GM10266 (cell line): Measurements from ENCODE around the gene HYAL1.

Experiments used
- DNase-seq: peaks from one replicate; pipeline ENCODE4 v3.0.0; 2012; ENCODE audit errors: extremely low spot score
- TF ChIP-seq, protein P1 (sequence below): IDR thresholded peaks from 2 replicates; pipeline ENCODE4 v1.5.1; 2012; ENCODE audit warnings: mild to moderate bottlenecking, low read depth; ENCODE audit not compliant: control insufficient read depth, insufficient read depth; ENCODE audit errors: missing control alignments

HYAL1 gene

DNA sequence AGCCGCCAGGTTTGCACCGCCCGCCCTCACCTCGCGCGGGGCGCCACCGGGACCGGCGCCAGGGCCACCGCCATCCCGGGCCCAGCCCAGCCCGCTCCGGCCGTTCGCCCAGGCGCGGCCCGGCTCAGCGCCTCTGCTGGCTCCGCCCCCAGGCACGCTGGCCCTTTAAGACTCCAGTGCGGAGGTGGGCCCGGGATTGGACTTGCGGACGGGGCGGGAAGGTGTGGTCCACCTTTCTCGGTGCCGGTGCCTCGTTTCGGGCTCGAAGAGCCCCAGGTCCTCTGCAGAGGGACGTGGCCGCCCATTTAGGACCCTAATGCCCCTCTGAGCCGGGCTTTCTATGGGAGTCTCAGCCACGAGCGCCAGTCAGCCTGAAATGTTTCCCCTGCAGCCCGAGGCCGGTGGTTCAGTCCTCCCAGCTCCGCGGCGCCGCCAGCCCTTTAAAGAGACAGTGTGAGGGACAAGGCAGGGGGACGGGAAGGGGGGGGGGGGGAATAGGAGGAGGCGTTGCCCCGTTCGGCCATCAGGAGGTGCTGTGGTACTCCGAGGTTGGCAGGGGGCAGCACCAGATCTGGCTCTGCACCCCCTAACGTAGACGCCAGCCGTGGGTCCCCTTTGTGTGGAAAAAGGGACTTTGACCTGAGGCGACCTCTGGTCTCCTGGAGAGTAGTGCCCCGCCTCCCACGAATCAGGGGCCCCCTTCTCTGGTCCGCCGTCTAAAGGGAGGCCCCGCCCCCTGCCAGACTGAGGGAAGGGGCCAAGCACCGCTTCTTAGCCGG, 18.2 kb upstream of the HYAL1 start:
- TF ChIP-seq, protein P1, sequence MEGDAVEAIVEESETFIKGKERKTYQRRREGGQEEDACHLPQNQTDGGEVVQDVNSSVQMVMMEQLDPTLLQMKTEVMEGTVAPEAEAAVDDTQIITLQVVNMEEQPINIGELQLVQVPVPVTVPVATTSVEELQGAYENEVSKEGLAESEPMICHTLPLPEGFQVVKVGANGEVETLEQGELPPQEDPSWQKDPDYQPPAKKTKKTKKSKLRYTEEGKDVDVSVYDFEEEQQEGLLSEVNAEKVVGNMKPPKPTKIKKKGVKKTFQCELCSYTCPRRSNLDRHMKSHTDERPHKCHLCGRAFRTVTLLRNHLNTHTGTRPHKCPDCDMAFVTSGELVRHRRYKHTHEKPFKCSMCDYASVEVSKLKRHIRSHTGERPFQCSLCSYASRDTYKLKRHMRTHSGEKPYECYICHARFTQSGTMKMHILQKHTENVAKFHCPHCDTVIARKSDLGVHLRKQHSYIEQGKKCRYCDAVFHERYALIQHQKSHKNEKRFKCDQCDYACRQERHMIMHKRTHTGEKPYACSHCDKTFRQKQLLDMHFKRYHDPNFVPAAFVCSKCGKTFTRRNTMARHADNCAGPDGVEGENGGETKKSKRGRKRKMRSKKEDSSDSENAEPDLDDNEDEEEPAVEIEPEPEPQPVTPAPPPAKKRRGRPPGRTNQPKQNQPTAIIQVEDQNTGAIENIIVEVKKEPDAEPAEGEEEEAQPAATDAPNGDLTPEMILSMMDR, result peak; percentile 51
- peak; percentile 94 for DNase-seq

DNA sequence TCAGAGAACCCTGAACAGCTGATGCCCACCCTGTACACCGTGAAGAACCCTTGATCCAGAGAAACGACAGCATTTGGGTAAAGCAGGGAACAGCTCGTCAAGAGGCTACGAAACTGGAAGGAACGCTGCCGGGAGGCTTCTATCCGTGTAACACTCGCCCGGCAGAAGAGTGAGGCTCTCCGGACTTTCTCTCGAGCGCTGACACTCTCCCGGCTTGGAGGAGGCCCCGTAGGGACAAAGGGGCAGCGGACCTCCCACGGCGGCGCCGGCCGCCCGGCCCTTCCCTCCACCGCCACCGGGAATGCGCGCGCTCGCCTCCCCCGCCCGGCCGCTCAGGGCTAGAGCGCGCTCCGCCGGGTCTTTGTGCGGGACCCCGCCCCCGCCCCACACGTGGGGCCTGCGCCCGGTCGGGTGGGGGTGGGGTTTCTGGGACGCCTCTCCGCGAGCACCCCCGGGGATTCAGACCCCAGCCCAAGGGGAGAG, 17.5 kb upstream of the HYAL1 start:
- TF ChIP-seq, protein P1, result no peak

DNA sequence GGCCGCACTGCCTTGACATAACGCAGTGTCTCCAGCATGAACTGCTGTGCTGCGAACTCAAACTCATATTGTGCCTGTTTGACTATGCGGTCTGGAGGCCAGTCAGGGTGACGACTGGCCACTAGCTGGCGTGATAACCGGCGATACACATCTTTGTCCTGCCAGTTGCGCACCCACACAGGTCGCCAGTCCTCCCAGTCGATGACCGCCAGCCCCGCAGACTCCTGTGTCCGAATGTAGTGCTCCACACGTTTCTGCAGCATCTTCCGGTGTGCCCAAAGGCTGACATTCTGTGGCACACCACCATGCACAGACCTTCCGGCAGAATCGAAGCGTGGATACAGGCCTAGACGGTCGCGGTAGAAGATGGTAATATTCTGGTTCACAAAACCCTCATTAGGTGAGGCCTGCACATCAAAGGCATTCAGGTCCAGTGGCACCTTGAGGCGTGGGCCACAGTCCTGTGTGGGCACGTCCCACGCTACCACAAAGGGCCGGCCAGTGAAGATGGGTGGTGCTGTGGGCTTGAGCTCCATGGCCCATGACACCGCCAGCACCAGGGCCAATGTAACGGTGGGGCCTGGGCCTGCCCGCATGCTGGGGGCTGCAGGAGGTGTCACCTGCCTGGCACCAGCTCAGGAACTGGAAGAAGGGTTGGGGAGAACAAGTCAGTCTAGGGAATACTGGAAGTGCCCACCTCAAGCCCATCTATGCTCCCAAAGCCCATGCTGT, 16.7 kb upstream of the HYAL1 start:
- TF ChIP-seq, protein P1, result no peak
- no peak for DNase-seq

More for the DNA sequence above, 17.5 kb upstream of the HYAL1 start:
- DNase-seq, result peak; percentile 90

DNA sequence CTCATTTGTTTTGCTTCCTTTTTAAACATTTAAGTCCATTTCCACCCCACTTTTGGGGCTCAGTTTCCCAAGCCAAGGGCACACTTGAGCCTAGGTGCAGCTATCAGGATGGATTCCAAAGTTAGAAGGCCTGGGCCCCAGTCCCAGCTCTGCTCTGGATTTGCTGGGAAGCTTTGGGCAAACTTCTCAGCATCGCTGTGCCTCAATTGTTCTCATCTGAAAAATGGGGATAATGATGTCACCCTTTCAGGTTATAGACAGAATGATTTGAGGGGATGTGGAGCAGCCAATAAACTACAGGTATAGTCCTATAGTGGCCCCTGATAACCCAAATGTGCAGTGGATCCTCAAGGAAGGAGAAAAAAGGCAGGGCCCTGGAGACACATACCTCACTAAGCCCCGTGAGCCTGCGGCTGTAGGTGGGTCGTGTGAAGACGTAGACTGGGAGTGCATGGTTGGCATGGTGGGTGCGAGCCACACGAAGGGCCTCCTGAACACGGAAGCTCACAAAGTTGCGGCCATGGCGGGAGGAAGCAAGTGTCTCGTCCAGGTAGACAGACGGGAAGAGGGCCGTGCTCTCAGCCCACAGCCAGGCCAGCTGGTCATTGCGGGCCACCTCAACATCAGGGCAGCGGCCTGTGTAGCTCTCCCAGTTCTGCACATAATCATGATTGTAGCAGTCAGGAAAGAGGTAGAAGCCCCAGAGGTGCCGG, 16.0 kb upstream of the HYAL1 start:
- DNase-seq, result no peak
- TF ChIP-seq, protein P1, result no peak

DNA sequence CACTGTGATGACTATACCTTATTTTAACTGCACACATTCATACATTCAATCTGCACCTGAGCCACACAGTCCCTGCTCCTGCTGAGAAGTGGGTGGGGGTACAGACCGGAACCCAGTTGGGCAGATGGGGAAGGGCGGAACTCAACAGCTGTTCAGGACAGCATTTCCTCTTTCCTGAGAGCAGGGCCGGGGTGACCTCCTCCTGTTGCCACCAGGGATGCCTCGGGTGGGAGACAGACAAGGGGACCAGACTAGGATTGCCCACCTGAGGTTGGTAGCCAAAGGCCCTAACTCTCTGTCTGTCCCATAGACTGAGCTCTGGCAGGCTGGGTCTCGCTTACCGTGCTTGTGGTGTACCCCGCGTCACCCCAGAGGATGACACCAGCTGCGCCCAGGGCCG, 15.2 kb upstream of the HYAL1 start:
- no peak for DNase-seq
- TF ChIP-seq, protein P1, result no peak

DNA sequence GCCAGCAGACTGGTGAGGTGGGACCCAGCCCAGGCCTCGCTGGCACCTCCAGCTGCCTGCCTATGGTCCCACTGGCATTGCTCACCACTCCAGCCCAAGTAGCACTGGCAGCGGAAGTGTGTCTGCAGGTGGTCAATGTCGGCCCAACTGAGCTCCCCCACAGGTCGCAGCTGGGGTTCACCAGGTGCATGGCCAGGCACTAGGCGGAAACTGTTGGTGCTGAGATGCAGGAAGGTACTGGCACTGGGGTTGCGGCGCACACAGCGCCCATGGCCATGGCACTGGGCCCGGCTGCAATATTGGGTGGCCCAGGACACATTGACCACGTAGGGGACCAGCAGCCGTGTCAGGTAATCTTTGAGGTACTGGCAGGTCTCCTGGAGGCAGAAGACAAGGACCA, 14.8 kb upstream of the HYAL1 start:
- TF ChIP-seq, protein P1, result no peak
- no peak for DNase-seq
